DND-41 (cell line): ENCODE measurements around the gene CENPE.

Source experiments
- ATAC-seq: fragments of 200-7000 bp; cut with Tn5 transposase; 3 replicates; pipeline ENCODE4 v1.9.1; 2021; ENCODE audit warnings: low read depth; ENCODE audit not compliant: insufficient read depth
- DNase-seq: peaks from one replicate; pipeline ENCODE4 v3.0.0-alpha.2; 2020
- H2AFZ ChIP-seq: 2 replicates; pipeline ENCODE4 v1.6.0; 2012; ENCODE audit warnings: low read depth, low read length
- H3K27ac ChIP-seq: 2 replicates; pipeline ENCODE4 v1.5.1; 2012; ENCODE audit warnings: low read length, inconsistent platforms
- H3K27me3 ChIP-seq: fragments of 200-600 bp; sonication (generic); 2 replicates; pipeline ENCODE4 v1.6.0; 2012; ENCODE audit warnings: low read length, mild to moderate bottlenecking, inconsistent platforms; ENCODE audit not compliant: insufficient read depth, poor library complexity
- H3K36me3 ChIP-seq: 2 replicates; pipeline ENCODE4 v1.5.1; 2012; ENCODE audit warnings: low read length, inconsistent platforms; ENCODE audit not compliant: insufficient read depth
- H3K4me1 ChIP-seq: 2 replicates; pipeline ENCODE4 v1.5.1; 2012; ENCODE audit warnings: mild to moderate bottlenecking, low read length; ENCODE audit not compliant: insufficient read depth
- H3K4me2 ChIP-seq: 2 replicates; pipeline ENCODE4 v1.6.0; 2012; ENCODE audit warnings: mild to moderate bottlenecking, moderate library complexity, low read length, inconsistent platforms; ENCODE audit not compliant: insufficient read depth
- H3K4me3 ChIP-seq, 2 experiments: fragments of 200-600 bp in 1 of 2; shearing (Covaris generic) in 1 of 2; 2 replicates each; pipeline ENCODE4 v1.5.1; 2012 to 2016; ENCODE audit warnings: inconsistent platforms in 2 of 2, low read length in 2 of 2, mild to moderate bottlenecking in 2 of 2, low read depth in 1 of 2, moderate library complexity in 1 of 2
- H3K79me2 ChIP-seq: 2 replicates; pipeline ENCODE4 v1.6.0; 2012; ENCODE audit warnings: low read length, inconsistent platforms; ENCODE audit not compliant: insufficient read depth
- H3K9ac ChIP-seq: 2 replicates; pipeline ENCODE4 v1.6.0; 2012; ENCODE audit warnings: low read depth, mild to moderate bottlenecking, inconsistent platforms, low read length, moderate library complexity
- H3K9me3 ChIP-seq: 2 replicates; pipeline ENCODE4 v1.5.1; 2012; ENCODE audit warnings: low read length, moderate library complexity, mild to moderate bottlenecking, inconsistent platforms; ENCODE audit not compliant: insufficient read depth, severe bottlenecking
- H4K20me1 ChIP-seq: 2 replicates; pipeline ENCODE4 v1.6.0; 2012; ENCODE audit warnings: low read length; ENCODE audit not compliant: insufficient read depth
- EZH2 ChIP-seq: IDR thresholded peaks from 3 replicates; pipeline ENCODE4 v1.6.1; 2012; ENCODE audit warnings: borderline replicate concordance, low read depth, mild to moderate bottlenecking, moderate library complexity, low read length, inconsistent platforms; ENCODE audit not compliant: severe bottlenecking
- TF ChIP-seq, protein P1 (sequence below): IDR thresholded peaks from 2 replicates; pipeline ENCODE4 v1.5.1; 2012; ENCODE audit warnings: borderline replicate concordance, low read length, moderate library complexity, mild to moderate bottlenecking; ENCODE audit not compliant: poor library complexity, severe bottlenecking; ENCODE audit errors: extremely low read depth

The CENPE gene

DNA sequence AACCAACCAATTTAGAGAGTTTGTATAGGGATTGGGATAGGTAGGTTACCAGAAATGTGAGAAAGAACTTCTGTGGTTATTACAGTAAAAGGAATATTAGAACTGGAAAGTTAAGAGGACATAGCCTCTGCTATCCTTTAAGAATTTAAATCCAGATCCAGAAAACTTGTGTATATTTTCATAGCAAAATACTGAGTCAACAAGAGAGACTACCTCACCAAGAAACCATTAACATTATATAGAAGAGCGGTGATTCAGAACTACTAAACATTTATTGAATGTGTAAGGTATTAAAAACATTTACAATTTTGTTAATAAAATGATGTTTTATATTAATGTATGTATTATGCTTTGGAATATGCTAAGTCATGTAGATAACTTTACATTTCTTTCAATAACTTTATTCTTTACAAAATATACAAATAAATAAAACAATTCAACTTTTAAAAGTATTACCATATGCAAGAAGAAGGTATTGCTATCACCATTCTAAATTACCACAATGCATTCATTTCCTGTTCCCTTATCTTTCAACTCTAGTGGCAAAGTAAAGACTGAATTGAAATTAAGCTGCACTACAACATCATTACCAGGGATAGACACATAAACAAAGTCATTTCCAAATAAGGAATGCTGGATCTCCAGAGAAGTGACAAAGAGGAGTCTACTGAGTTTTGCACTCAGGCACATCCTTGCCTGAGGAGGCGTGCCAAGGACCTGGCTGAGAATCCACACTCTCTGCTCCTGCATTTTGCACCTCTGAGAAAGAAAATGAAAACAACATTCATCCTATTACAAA is 92.4 kb downstream of the CENPE start:
- Histone ChIP-seq H2AFZ (no peak overlapping the region), H3K36me3 (peaks cover 44% of the 10 kb centered on the region)

DNA sequence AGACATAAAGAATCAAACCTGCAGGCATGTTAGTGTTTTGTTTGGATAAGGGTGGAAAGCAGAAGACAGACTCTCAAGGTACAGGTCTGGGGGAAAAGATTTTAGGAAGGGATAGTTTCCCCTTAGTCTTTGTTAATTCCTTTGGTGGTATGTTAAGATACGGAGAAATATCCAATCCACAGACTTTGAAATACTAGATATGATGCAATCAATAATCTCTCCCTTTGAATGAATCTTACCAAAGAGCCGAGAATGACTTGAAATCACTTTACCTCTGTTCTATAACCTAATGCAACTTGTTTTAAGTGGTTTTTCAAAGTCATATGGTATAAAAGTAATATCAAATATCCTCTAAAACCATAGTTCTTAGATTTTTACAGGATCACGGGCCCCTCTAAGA is 93.3 kb downstream of the CENPE start:
- TF ChIP-seq, protein P1, sequence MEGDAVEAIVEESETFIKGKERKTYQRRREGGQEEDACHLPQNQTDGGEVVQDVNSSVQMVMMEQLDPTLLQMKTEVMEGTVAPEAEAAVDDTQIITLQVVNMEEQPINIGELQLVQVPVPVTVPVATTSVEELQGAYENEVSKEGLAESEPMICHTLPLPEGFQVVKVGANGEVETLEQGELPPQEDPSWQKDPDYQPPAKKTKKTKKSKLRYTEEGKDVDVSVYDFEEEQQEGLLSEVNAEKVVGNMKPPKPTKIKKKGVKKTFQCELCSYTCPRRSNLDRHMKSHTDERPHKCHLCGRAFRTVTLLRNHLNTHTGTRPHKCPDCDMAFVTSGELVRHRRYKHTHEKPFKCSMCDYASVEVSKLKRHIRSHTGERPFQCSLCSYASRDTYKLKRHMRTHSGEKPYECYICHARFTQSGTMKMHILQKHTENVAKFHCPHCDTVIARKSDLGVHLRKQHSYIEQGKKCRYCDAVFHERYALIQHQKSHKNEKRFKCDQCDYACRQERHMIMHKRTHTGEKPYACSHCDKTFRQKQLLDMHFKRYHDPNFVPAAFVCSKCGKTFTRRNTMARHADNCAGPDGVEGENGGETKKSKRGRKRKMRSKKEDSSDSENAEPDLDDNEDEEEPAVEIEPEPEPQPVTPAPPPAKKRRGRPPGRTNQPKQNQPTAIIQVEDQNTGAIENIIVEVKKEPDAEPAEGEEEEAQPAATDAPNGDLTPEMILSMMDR, result no peak
- no peak for TF ChIP-seq EZH2

More for the DNA sequence above, 92.4 kb downstream of the CENPE start:
- Histone ChIP-seq H3K9me3 (no peaks in the 10 kb centered on the region), H3K27me3 (no peaks in the 10 kb centered on the region), H3K9ac (no peak overlapping the region), H3K27ac (no peak overlapping the region), H4K20me1 (no peaks in the 10 kb centered on the region), H3K4me1 (no peaks in the 10 kb centered on the region), H3K79me2 (no peaks in the 10 kb centered on the region), H3K4me2 (no peak overlapping the region), H3K4me3 (no peak overlapping the region)
- TF ChIP-seq, protein P1, result no peak
- TF ChIP-seq EZH2, result no peak
- no peak for DNase-seq
- ATAC-seq, result no peak

DNA sequence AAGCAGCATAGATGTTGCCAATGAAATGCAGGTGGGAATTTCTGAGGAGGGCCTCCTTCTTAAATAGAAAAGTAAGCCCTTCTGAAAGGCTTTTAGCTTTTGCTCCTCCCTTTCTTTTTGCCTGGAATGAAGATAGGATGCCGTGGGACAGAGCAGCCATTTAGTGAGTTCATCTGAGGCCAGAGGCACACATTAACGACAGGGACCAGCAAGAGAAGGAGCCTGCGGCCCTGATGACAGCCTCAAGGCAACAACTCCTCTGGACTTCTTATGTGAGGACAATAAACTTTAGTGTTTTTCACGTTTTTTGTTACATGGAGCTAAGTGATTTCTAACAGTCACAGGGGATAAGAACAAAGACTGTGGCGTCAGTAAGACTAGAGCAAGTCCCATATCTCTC is 97.5 kb downstream of the CENPE start:
- Histone ChIP-seq H2AFZ (no peak overlapping the region), H4K20me1 (no peaks in the 10 kb centered on the region), H3K79me2 (peaks cover 22% of the 10 kb centered on the region), H3K4me2 (no peak overlapping the region), H3K27me3 (no peaks in the 10 kb centered on the region), H3K4me3 (no peak overlapping the region), H3K27ac (no peak overlapping the region), H3K36me3 (no peaks in the 10 kb centered on the region), H3K4me1 (peaks cover 24% of the 10 kb centered on the region), H3K9me3 (no peaks in the 10 kb centered on the region), H3K9ac (no peak overlapping the region)
- DNase-seq (no peak), ATAC-seq (no peak)
- TF ChIP-seq EZH2, result no peak
- TF ChIP-seq, protein P1, result no peak

More for the DNA sequence above, 93.3 kb downstream of the CENPE start:
- Histone ChIP-seq H4K20me1 (no peaks in the 10 kb centered on the region), H3K4me3 (no peak overlapping the region), H3K4me1 (peaks cover 2% of the 10 kb centered on the region; the same call in 1 of the 2 replicates), H3K9me3 (no peaks in the 10 kb centered on the region), H3K36me3 (peaks cover 35% of the 10 kb centered on the region), H3K9ac (no peak overlapping the region), H2AFZ (no peak overlapping the region), H3K27me3 (no peaks in the 10 kb centered on the region), H3K27ac (no peak overlapping the region), H3K79me2 (no peaks in the 10 kb centered on the region), H3K4me2 (no peak overlapping the region)
- no peak for DNase-seq
- ATAC-seq, result no peak
